HEK293 (cell line): Measurements from ENCODE around the gene CCDC86.

ENCODE experiments used
- FEZF1 ChIP-seq: fragments of 450-650 bp; formaldehyde crosslinking; IDR thresholded peaks from 2 replicates; pipeline ENCODE4 v1.5.1; 2016; ENCODE audit warnings: missing biosample characterization, missing genetic modification characterization
- GLIS1 ChIP-seq: fragments of 450-650 bp; formaldehyde crosslinking; IDR thresholded peaks from 2 replicates; pipeline ENCODE4 v1.5.1; 2016; ENCODE audit warnings: missing biosample characterization, missing genetic modification characterization
- KLF8 ChIP-seq: fragments of 450-650 bp; formaldehyde crosslinking; IDR thresholded peaks from 2 replicates; pipeline ENCODE4 v1.5.1; 2016; ENCODE audit warnings: missing biosample characterization, missing genetic modification characterization
- MYNN ChIP-seq: fragments of 450-650 bp; formaldehyde crosslinking; IDR thresholded peaks from 2 replicates; pipeline ENCODE4 v1.5.1; 2016; ENCODE audit warnings: missing biosample characterization, missing genetic modification characterization, borderline replicate concordance
- MZF1 ChIP-seq: fragments of 450-650 bp; formaldehyde crosslinking; IDR thresholded peaks from 2 replicates; pipeline ENCODE4 v1.5.1; 2017; ENCODE audit warnings: missing biosample characterization, missing genetic modification characterization, borderline replicate concordance
- PRDM6 ChIP-seq: fragments of 450-650 bp; formaldehyde crosslinking; IDR thresholded peaks from 2 replicates; pipeline ENCODE4 v1.5.1; 2017; ENCODE audit warnings: missing biosample characterization, missing genetic modification characterization
- SALL2 ChIP-seq: fragments of 450-650 bp; formaldehyde crosslinking; IDR thresholded peaks from 2 replicates; pipeline ENCODE4 v1.5.0; 2017; ENCODE audit warnings: missing biosample characterization, mild to moderate bottlenecking, missing genetic modification characterization, borderline replicate concordance
- TRIM28 ChIP-seq: IDR thresholded peaks from 2 replicates; pipeline ENCODE4 v1.6.1; 2011; ENCODE audit warnings: low read length, control low read depth, borderline replicate concordance
- YY1 ChIP-seq: fragments of 450-650 bp; formaldehyde crosslinking; IDR thresholded peaks from 2 replicates; pipeline ENCODE4 v1.5.1; 2018; ENCODE audit warnings: missing biosample characterization, missing genetic modification characterization
- ZBTB8A ChIP-seq: fragments of 450-650 bp; formaldehyde crosslinking; IDR thresholded peaks from 2 replicates; pipeline ENCODE4 v1.5.1; 2016; ENCODE audit warnings: missing biosample characterization, missing genetic modification characterization
- ZFHX2 ChIP-seq: fragments of 450-650 bp; formaldehyde crosslinking; conservative IDR thresholded peaks from 2 replicates; pipeline ENCODE4 v1.5.1; 2016; ENCODE audit warnings: missing biosample characterization, missing genetic modification characterization
- ZFP69B ChIP-seq: fragments of 450-650 bp; formaldehyde crosslinking; IDR thresholded peaks from 2 replicates; pipeline ENCODE4 v1.5.1; 2016; ENCODE audit warnings: missing biosample characterization, missing genetic modification characterization
- ZNF394 ChIP-seq: fragments of 450-650 bp; formaldehyde crosslinking; IDR thresholded peaks from 2 replicates; pipeline ENCODE4 v1.5.1; 2016; ENCODE audit warnings: missing biosample characterization, missing genetic modification characterization, mild to moderate bottlenecking, moderate library complexity, borderline replicate concordance
- ZNF514 ChIP-seq: fragments of 450-650 bp; formaldehyde crosslinking; IDR thresholded peaks from 2 replicates; pipeline ENCODE4 v1.5.1; 2016; ENCODE audit warnings: missing biosample characterization, missing genetic modification characterization
- ZNF521 ChIP-seq: fragments of 450-650 bp; formaldehyde crosslinking; IDR thresholded peaks from 2 replicates; pipeline ENCODE4 v1.5.1; 2017; ENCODE audit warnings: missing biosample characterization, mild to moderate bottlenecking, missing genetic modification characterization
- ZNF549 ChIP-seq: fragments of 450-650 bp; IDR thresholded peaks from 2 replicates; pipeline ENCODE4 v1.5.1; 2018; ENCODE audit warnings: missing biosample characterization, missing genetic modification characterization, mild to moderate bottlenecking, inconsistent platforms, moderate library complexity
- ZNF571 ChIP-seq: fragments of 450-650 bp; formaldehyde crosslinking; IDR thresholded peaks from 2 replicates; pipeline ENCODE4 v1.5.0; 2017; ENCODE audit warnings: missing biosample characterization, missing genetic modification characterization
- ZNF621 ChIP-seq: fragments of 450-650 bp; formaldehyde crosslinking; IDR thresholded peaks from 2 replicates; pipeline ENCODE4 v1.5.1; 2017; ENCODE audit warnings: missing biosample characterization, missing genetic modification characterization
- ZXDB ChIP-seq: fragments of 450-650 bp; formaldehyde crosslinking; IDR thresholded peaks from 2 replicates; pipeline ENCODE4 v1.5.1; 2016; ENCODE audit warnings: missing biosample characterization, missing genetic modification characterization
- TF ChIP-seq, protein P1 (sequence below): fragments of 450-650 bp; formaldehyde crosslinking; IDR thresholded peaks from 2 replicates; pipeline ENCODE4 v1.5.1; 2016; ENCODE audit warnings: missing biosample characterization, missing genetic modification characterization
- TF ChIP-seq, protein P2 (sequence below): fragments of 450-650 bp; formaldehyde crosslinking; IDR thresholded peaks from 2 replicates; pipeline ENCODE4 v1.5.1; 2016; ENCODE audit warnings: missing biosample characterization, missing genetic modification characterization

Gene CCDC86

DNA sequence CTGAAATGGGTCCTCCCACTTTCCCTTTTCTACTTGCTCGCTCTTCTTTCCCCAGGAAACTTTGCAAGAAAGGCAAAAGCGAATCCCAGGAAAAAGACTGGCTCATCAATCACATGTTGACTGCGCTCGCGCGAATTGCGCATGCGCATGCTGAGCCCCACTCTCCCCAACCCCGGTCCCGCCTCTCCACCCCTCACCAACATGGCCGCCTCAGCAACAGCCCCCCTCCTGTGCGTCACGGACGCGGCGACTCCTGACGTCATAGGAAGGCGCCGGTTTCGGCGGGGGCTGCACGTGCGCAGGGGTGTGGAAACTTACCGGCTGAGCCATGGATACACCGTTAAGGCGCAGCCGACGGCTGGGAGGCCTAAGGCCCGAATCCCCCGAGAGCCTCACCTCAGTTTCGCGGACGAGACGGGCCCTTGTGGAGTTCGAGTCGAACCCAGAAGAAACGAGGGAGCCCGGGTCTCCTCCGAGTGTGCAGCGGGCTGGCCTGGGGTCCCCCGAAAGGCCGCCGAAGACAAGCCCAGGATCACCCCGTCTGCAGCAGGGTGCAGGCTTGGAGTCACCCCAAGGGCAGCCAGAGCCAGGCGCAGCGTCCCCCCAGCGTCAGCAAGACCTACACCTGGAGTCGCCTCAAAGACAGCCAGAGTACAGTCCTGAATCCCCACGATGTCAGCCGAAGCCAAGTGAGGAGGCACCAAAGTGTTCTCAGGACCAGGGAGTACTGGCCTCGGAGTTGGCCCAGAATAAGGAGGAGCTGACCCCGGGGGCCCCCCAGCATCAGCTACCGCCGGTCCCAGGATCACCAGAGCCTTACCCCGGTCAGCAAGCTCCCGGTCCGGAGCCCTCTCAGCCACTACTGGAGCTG is at the start of gene CCDC86 (continued):
- TF ChIP-seq, protein P1, sequence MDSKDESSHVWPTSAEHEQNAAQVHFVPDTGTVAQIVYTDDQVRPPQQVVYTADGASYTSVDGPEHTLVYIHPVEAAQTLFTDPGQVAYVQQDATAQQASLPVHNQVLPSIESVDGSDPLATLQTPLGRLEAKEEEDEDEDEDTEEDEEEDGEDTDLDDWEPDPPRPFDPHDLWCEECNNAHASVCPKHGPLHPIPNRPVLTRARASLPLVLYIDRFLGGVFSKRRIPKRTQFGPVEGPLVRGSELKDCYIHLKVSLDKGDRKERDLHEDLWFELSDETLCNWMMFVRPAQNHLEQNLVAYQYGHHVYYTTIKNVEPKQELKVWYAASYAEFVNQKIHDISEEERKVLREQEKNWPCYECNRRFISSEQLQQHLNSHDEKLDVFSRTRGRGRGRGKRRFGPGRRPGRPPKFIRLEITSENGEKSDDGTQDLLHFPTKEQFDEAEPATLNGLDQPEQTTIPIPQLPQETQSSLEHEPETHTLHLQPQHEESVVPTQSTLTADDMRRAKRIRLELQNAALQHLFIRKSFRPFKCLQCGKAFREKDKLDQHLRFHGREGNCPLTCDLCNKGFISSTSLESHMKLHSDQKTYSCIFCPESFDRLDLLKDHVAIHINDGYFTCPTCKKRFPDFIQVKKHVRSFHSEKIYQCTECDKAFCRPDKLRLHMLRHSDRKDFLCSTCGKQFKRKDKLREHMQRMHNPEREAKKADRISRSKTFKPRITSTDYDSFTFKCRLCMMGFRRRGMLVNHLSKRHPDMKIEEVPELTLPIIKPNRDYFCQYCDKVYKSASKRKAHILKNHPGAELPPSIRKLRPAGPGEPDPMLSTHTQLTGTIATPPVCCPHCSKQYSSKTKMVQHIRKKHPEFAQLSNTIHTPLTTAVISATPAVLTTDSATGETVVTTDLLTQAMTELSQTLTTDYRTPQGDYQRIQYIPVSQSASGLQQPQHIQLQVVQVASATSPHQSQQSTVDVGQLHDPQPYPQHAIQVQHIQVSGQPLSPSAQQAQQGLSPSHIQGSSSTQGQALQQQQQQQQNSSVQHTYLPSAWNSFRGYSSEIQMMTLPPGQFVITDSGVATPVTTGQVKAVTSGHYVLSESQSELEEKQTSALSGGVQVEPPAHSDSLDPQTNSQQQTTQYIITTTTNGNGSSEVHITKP (tag by site-specific recombination) = no peak
- TF ChIP-seq ZNF571 (tag by site-specific recombination) (no peak), FEZF1 (tag by site-specific recombination) (no peak), TRIM28 (no peak), ZNF521 (tag by site-specific recombination) (no peak), ZFHX2 (tag by site-specific recombination) (peak; percentile 55), PRDM6 (tag by site-specific recombination) (no peak), MZF1 (tag by site-specific recombination) (no peak), ZBTB8A (tag by site-specific recombination) (0 out of 2 replicates have a peak, but pooled peaks have one; percentile 16), ZNF514 (tag by site-specific recombination) (no peak), ZXDB (peak; percentile 95), ZFP69B (tag by site-specific recombination) (0 out of 2 replicates have a peak, but pooled peaks have one; percentile 46), ZNF549 (tag by site-specific recombination) (no peak), MYNN (no peak), SALL2 (tag by site-specific recombination) (no peak), YY1 (tag by site-specific recombination) (peak; percentile 94), ZNF621 (tag by site-specific recombination) (no peak), GLIS1 (tag by site-specific recombination) (peak; percentile 26; the same call in 1 of the 2 replicates), ZNF394 (tag by site-specific recombination) (no peak), KLF8 (tag by site-specific recombination) (peak; percentile 74; the same call in 1 of the 2 replicates)
- TF ChIP-seq, protein P2, sequence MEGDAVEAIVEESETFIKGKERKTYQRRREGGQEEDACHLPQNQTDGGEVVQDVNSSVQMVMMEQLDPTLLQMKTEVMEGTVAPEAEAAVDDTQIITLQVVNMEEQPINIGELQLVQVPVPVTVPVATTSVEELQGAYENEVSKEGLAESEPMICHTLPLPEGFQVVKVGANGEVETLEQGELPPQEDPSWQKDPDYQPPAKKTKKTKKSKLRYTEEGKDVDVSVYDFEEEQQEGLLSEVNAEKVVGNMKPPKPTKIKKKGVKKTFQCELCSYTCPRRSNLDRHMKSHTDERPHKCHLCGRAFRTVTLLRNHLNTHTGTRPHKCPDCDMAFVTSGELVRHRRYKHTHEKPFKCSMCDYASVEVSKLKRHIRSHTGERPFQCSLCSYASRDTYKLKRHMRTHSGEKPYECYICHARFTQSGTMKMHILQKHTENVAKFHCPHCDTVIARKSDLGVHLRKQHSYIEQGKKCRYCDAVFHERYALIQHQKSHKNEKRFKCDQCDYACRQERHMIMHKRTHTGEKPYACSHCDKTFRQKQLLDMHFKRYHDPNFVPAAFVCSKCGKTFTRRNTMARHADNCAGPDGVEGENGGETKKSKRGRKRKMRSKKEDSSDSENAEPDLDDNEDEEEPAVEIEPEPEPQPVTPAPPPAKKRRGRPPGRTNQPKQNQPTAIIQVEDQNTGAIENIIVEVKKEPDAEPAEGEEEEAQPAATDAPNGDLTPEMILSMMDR (tag by site-specific recombination) = no peak
